Measurements from ENCODE around the gene CALN1.
"Not testable (repeated sequence)": the region's sequence is repeated elsewhere in the genome, so short reads cannot be mapped to it uniquely, and the experiment has no call there.

Gene CALN1

DNA sequence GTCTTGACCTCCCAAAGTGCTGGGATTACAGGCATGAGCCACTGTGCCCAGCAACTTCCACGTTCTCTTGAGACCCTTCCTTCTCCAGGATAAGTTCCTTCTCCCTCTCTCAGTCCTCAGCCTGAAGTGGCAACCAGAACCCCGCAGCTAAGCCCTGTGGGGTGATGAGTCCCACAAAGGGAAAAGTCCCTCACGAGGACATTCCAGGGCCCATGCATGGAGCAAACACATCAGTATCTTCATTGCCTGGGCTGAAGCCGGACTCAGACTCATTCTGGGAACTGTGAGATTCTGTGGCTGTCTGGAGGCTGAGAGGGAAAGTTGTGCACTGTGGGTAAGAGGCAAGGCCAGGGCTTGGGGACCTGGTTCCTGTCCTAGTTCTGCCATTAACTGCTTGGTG, 657.3 kb downstream of the CALN1 start:
- peaks cover 14% of the 10 kb centered on the region for H3K9me3 Mint-ChIP-seq
- H3K27me3 Mint-ChIP-seq: no peaks in the 10 kb centered on the region
- DNase-seq (ENCODE audit: low spot score in 2 of 2) (no peak), ATAC-seq (replicated peaks; ENCODE audit: extremely low read depth, poor library complexity, severe bottlenecking) (no peak)
- H3K4me3 Mint-ChIP-seq: no peak overlapping the region
- H3K36me3 Mint-ChIP-seq (ENCODE audit: insufficient read depth): peaks cover 1% of the 10 kb centered on the region
- H3K27ac Mint-ChIP-seq (ENCODE audit: low read depth): peak overlapping the region; percentile 47
- no peaks in the 10 kb centered on the region for H3K4me1 Mint-ChIP-seq

GRCh38 chr7:71753956-71754664, 658.0 kb downstream of the CALN1 start:
- H3K9me3 Mint-ChIP-seq: peaks cover 17% of the 10 kb centered on the region
- H3K4me3 Mint-ChIP-seq: no peak overlapping the region
- H3K27me3 Mint-ChIP-seq: no peaks in the 10 kb centered on the region
- DNase-seq (ENCODE audit: low spot score in 2 of 2) (no peak), ATAC-seq (replicated peaks; ENCODE audit: extremely low read depth, poor library complexity, severe bottlenecking) (no peak)
- peaks cover 1% of the 10 kb centered on the region for H3K36me3 Mint-ChIP-seq (ENCODE audit: insufficient read depth)
- peak overlapping the region; percentile 47 for H3K27ac Mint-ChIP-seq (ENCODE audit: low read depth)
- H3K4me1 Mint-ChIP-seq: no peaks in the 10 kb centered on the region

GRCh38 chr7:71753236-71753635, 658.9 kb downstream of the CALN1 start:
- Mint-ChIP-seq H3K9me3 (peaks cover 23% of the 10 kb centered on the region), H3K27me3 (no peaks in the 10 kb centered on the region), H3K4me3 (no peak overlapping the region), H3K27ac (ENCODE audit: low read depth) (no peak overlapping the region), H3K4me1 (no peaks in the 10 kb centered on the region), H3K36me3 (ENCODE audit: insufficient read depth) (peaks cover 1% of the 10 kb centered on the region)
- ATAC-seq (replicated peaks; ENCODE audit: extremely low read depth, poor library complexity, severe bottlenecking) (no peak), DNase-seq (ENCODE audit: low spot score in 2 of 2) (no peak)

DNA sequence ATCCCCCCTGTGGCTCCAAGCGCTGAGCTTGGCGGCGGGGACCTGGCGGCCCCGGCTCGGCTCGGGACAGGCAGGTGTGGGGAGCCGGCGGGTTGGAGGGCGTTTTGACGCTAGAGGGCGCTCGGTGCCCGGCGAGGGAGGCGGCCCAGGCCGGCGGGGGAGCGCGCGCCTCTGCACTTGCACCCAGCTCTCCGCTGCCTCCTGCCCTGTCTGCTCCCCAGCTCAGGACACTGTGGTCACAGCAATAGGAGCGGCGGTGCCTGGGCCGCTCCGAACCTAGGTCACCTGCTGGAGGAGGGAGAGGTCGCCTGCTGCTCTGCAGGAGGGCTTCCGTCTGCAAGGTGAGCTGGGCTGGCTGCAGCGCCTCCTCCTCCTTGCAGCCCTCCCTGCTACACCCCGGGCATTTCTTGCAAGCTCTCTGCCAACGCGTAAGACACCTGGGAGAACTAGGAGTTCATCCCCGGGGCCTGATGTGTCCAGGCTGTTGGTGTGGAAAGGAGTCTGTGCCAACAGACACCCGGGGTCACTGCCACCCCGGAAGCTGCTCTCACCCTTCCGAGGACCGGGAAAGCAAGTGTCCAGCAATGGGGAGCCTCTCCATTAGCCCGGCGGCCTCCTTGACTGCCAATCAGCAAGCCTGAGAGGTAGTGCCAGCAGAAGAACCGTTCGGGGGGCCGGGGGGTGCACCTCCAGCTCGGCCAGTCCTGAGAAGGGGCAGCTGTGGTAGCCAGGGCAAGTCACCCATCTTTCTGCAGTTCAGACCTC, 659.8 kb downstream of the CALN1 start:
- DNase-seq (ENCODE audit: low spot score in 2 of 2): no peak
- peaks cover 20% of the 10 kb centered on the region for H3K9me3 Mint-ChIP-seq
- no peaks in the 10 kb centered on the region for H3K4me1 Mint-ChIP-seq
- H3K27me3 Mint-ChIP-seq: no peaks in the 10 kb centered on the region
- no peak for ATAC-seq (replicated peaks; ENCODE audit: extremely low read depth, poor library complexity, severe bottlenecking)
- H3K4me3 Mint-ChIP-seq: no peak overlapping the region
- peaks cover 1% of the 10 kb centered on the region for H3K36me3 Mint-ChIP-seq (ENCODE audit: insufficient read depth)
- H3K27ac Mint-ChIP-seq (ENCODE audit: low read depth): no peak overlapping the region

- Mint-ChIP-seq H3K36me3 (ENCODE audit: insufficient read depth) (peaks cover 1% of the 10 kb centered on the region), H3K9me3 (peaks cover 14% of the 10 kb centered on the region), H3K4me3 (no peak overlapping the region), H3K27ac (ENCODE audit: low read depth) (no peak overlapping the region), H3K27me3 (no peaks in the 10 kb centered on the region), H3K4me1 (no peaks in the 10 kb centered on the region)
- ATAC-seq (replicated peaks; ENCODE audit: extremely low read depth, poor library complexity, severe bottlenecking) (no peak), DNase-seq (ENCODE audit: low spot score in 2 of 2) (no peak)
Measured at GRCh38 chr7:71750290-71750689, 661.8 kb downstream of the CALN1 start.

- DNase-seq (ENCODE audit: low spot score in 2 of 2) (no peak), ATAC-seq (replicated peaks; ENCODE audit: extremely low read depth, poor library complexity, severe bottlenecking) (no peak)
- no peaks in the 10 kb centered on the region for H3K4me1 Mint-ChIP-seq
- H3K4me3 Mint-ChIP-seq: no peak overlapping the region
- H3K27ac Mint-ChIP-seq (ENCODE audit: low read depth): no peak overlapping the region
- H3K27me3 Mint-ChIP-seq: no peaks in the 10 kb centered on the region
- H3K36me3 Mint-ChIP-seq (ENCODE audit: insufficient read depth): no peaks in the 10 kb centered on the region
- H3K9me3 Mint-ChIP-seq: peaks cover 9% of the 10 kb centered on the region
Measured at GRCh38 chr7:71746006-71746405, 666.1 kb downstream of the CALN1 start.

DNA sequence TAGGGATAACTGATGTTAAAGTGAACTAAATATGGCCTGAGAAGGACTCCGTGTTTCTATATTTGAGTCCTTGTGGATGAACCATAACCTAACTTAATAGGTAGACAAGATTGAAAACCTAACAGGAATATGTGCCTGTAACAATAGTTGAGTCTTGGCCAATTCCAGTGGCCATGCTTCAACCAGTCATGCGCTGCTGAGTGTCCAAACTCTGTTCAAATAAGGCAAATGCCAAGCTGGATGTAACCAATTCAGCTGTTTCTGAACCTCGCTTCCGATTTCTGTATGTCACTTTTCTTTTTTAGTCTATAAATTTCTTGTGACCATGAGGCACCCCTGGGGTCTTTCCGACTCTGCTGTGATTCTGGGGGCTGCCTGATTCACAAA, 672.0 kb downstream of the CALN1 start:
- no peaks in the 10 kb centered on the region for H3K4me1 Mint-ChIP-seq
- no peak for DNase-seq (ENCODE audit: low spot score in 2 of 2)
- ATAC-seq (replicated peaks; ENCODE audit: extremely low read depth, poor library complexity, severe bottlenecking): no peak
- no peak overlapping the region for H3K27ac Mint-ChIP-seq (ENCODE audit: low read depth)
- no peaks in the 10 kb centered on the region for H3K27me3 Mint-ChIP-seq
- no peaks in the 10 kb centered on the region for H3K36me3 Mint-ChIP-seq (ENCODE audit: insufficient read depth)
- H3K9me3 Mint-ChIP-seq: no peaks in the 10 kb centered on the region
- H3K4me3 Mint-ChIP-seq: no peak overlapping the region

DNA sequence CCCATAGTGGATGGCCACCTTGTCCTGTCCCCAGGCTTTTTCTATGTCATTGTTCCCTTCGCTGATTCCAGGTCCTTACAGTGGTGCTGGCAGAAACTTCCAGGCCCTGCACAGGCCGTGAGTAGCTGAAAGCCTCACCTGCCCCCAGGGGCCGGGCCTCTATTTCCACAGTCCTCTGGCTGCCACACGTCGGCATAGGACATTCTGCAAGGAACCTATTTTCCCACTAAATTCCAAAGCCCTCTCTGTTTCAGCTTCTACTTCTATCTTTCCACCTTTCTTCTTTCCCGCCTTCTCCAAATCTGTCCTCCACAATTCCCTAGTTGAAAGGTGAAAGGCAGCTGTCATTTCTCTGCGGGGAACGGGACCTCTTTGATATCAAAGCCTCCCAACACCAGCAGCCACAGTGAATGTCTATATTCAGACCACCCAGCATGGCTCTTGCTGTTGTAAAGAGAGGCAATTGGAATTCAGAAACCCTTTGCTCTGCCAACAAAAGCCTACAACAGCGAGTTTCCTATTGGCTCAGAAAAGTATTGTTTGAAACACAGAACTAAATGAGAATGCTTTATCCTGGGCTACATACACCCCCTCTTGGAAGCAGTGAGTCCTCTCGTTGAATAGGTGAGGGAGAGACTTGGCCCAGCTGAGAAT, 672.5 kb downstream of the CALN1 start:
- Mint-ChIP-seq H3K36me3 (ENCODE audit: insufficient read depth) (no peaks in the 10 kb centered on the region), H3K9me3 (no peaks in the 10 kb centered on the region), H3K27ac (ENCODE audit: low read depth) (no peak overlapping the region), H3K4me1 (no peaks in the 10 kb centered on the region), H3K27me3 (no peaks in the 10 kb centered on the region), H3K4me3 (no peak overlapping the region)
- no peak for DNase-seq (ENCODE audit: low spot score in 2 of 2)
- ATAC-seq (replicated peaks; ENCODE audit: extremely low read depth, poor library complexity, severe bottlenecking): no peak

- not testable (repeated sequence) for ATAC-seq (replicated peaks; ENCODE audit: extremely low read depth, poor library complexity, severe bottlenecking); H3K9me3 Mint-ChIP-seq; H3K36me3 Mint-ChIP-seq (ENCODE audit: insufficient read depth); H3K4me1 Mint-ChIP-seq; H3K4me3 Mint-ChIP-seq; H3K27me3 Mint-ChIP-seq; DNase-seq (ENCODE audit: low spot score in 2 of 2); H3K27ac Mint-ChIP-seq (ENCODE audit: low read depth)
Measured at GRCh38 chr7:71737931-71738540, 674.1 kb downstream of the CALN1 start.

- DNase-seq (ENCODE audit: low spot score in 2 of 2) (no peak), ATAC-seq (replicated peaks; ENCODE audit: extremely low read depth, poor library complexity, severe bottlenecking) (no peak)
- no peaks in the 10 kb centered on the region for H3K36me3 Mint-ChIP-seq (ENCODE audit: insufficient read depth)
- H3K4me3 Mint-ChIP-seq: no peak overlapping the region
- peaks cover 6% of the 10 kb centered on the region for H3K4me1 Mint-ChIP-seq
- H3K27ac Mint-ChIP-seq (ENCODE audit: low read depth): no peak overlapping the region
- peaks cover 12% of the 10 kb centered on the region for H3K27me3 Mint-ChIP-seq
- no peaks in the 10 kb centered on the region for H3K9me3 Mint-ChIP-seq
Measured at GRCh38 chr7:71735961-71736556, 676.1 kb downstream of the CALN1 start.

DNA sequence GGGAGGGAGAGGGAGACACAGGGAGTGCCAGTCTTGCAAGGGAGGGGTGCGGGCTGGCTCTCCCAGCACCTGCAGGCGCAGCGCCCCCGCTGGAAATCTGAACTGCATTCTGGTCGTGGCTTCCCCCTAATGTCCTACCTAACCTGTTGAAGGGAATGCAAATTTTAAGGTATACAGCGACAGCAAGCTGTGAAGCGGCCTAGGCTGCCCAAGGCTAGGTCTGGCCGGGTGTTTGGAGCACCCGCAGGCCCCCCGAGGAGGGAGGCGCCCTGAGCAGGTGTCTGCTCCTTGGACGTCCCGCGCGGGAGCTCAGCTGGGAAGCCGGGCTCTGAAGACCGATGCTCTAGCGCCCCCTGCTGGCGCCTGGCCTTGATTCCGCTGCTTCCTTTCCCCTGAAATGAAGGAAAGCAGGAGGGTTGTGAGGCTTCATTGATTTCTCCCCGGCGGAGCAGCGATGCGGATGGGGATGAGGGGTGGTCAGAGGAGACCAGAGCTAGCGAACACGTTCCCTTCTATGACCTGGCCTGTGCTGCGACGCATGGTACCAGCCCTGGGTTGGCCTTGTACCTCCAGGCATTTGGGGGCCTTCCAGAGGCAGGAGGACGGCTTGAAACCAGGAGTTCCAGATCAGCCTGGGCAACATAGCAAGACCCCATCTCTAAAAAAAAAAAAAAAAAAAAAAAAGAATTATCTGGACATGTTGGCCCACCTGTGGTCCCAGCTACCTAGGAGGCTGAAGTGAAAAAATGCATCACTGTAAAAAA, 678.8 kb downstream of the CALN1 start:
- no peaks in the 10 kb centered on the region for H3K36me3 Mint-ChIP-seq (ENCODE audit: insufficient read depth)
- no peak overlapping the region for H3K27ac Mint-ChIP-seq (ENCODE audit: low read depth)
- peaks cover 6% of the 10 kb centered on the region for H3K4me1 Mint-ChIP-seq
- H3K27me3 Mint-ChIP-seq: peaks cover 12% of the 10 kb centered on the region
- H3K4me3 Mint-ChIP-seq: no peak overlapping the region
- H3K9me3 Mint-ChIP-seq: peaks cover 5% of the 10 kb centered on the region
- DNase-seq (ENCODE audit: low spot score in 2 of 2) (peak; percentile 18 to 26), ATAC-seq (replicated peaks; ENCODE audit: extremely low read depth, poor library complexity, severe bottlenecking) (no peak)

DNA sequence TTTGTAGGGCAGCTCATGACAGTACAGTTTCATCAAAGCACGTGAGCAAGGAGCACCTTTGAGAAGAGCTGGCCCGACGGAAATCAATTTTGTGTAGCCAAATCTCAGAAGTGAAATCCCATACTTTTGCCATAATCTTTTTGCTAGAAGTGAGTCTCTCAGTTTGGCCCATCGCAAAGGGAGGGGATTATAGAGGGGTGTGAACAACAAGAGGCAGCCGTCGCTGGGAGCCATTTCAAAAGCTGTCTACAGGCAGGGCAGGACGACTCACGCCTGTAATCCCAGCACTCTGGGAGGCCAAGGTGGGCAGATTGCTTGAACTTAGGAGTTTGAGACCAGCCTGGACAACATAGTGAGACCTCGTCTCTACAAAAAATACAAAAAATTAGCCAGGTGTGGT, 680.4 kb downstream of the CALN1 start:
- peaks cover 12% of the 10 kb centered on the region for H3K27me3 Mint-ChIP-seq
- no peaks in the 10 kb centered on the region for H3K36me3 Mint-ChIP-seq (ENCODE audit: insufficient read depth)
- H3K9me3 Mint-ChIP-seq: peaks cover 11% of the 10 kb centered on the region
- H3K4me3 Mint-ChIP-seq: no peak overlapping the region
- no peak overlapping the region for H3K27ac Mint-ChIP-seq (ENCODE audit: low read depth)
- no peak for ATAC-seq (replicated peaks; ENCODE audit: extremely low read depth, poor library complexity, severe bottlenecking)
- DNase-seq (ENCODE audit: low spot score in 2 of 2): no peak
- peaks cover 6% of the 10 kb centered on the region for H3K4me1 Mint-ChIP-seq
